Brain microvascular endothelial cell (primary cell): ENCODE data around the gene KCNG2.

ENCODE experiments used
- DNase-seq: peaks from one replicate; pipeline ENCODE4 v3.0.0-alpha.2; 2020
- H3K27ac ChIP-seq: fragments of 250-450 bp; sonication (Bioruptor Pico); 2 replicates; pipeline ENCODE4 v1.5.1; 2020; ENCODE audit warnings: mild to moderate bottlenecking, moderate library complexity
- H3K27me3 ChIP-seq: fragments of 250-450 bp; sonication (Bioruptor Pico); replicated peaks from 2 replicates; pipeline ENCODE4 v1.5.1; 2020; ENCODE audit warnings: mild to moderate bottlenecking
- H3K36me3 ChIP-seq: fragments of 250-450 bp; sonication (Bioruptor Pico); replicated peaks from 2 replicates; pipeline ENCODE4 v1.5.1; 2020; ENCODE audit warnings: mild to moderate bottlenecking
- H3K4me3 ChIP-seq: 2 replicates; pipeline ENCODE4 v1.5.1; 2011; ENCODE audit warnings: low read depth, mild to moderate bottlenecking, control low read depth, low read length, moderate library complexity
- in situ Hi-C: cut with HindIII; loops from 2 replicates; pipeline ENCODE4 v1.10.0; 2017; ENCODE audit warnings: low sequenced_read_pairs, low pct_ligation_motif_present
- TF ChIP-seq, protein P1 (sequence below): IDR thresholded peaks from 2 replicates; pipeline ENCODE4 v1.5.1; 2011; ENCODE audit warnings: low read depth, mild to moderate bottlenecking, moderate library complexity, low read length, control low read depth, inconsistent platforms; ENCODE audit errors: missing control alignments

Gene KCNG2

DNA sequence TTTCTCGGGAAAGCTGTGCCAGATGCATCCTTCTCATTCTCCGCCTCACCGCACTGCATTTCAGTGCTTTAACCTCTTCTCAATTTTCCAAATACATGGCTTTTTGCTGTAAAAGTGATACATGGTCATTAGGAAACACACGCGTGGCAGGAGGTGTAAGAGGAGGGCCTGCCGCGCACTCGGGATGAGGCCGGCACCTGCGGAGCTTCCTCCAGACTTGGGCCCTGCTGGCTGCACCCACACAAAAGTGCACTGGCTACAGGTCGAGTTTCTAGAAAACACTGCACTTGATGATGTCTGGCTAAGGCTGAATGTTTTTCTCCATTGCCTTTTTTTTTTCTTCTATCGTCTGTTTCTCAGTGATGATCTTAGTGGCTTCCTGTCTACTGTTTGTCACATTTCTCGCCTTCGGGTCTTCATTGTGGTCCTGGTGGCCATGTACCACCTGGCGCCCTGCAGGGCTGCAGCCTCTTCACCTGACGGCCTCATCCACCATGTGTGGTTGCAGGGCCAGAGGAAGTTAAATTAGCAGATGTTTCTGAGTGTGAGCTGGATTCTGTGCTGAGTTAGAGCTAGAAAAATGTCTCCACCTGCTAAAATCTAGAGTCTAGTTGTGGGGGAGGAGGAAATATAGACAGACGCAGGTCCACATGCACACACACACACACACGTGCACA is 7.6 kb downstream of the KCNG2 start:
- no peak for DNase-seq
- Histone ChIP-seq H3K36me3 (no peaks in the 10 kb centered on the region), H3K4me3 (no peak overlapping the region), H3K27me3 (no peaks in the 10 kb centered on the region), H3K27ac (no peak overlapping the region)
- TF ChIP-seq, protein P1, sequence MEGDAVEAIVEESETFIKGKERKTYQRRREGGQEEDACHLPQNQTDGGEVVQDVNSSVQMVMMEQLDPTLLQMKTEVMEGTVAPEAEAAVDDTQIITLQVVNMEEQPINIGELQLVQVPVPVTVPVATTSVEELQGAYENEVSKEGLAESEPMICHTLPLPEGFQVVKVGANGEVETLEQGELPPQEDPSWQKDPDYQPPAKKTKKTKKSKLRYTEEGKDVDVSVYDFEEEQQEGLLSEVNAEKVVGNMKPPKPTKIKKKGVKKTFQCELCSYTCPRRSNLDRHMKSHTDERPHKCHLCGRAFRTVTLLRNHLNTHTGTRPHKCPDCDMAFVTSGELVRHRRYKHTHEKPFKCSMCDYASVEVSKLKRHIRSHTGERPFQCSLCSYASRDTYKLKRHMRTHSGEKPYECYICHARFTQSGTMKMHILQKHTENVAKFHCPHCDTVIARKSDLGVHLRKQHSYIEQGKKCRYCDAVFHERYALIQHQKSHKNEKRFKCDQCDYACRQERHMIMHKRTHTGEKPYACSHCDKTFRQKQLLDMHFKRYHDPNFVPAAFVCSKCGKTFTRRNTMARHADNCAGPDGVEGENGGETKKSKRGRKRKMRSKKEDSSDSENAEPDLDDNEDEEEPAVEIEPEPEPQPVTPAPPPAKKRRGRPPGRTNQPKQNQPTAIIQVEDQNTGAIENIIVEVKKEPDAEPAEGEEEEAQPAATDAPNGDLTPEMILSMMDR: no peak
- in situ Hi-C loops: no loop called here

DNA sequence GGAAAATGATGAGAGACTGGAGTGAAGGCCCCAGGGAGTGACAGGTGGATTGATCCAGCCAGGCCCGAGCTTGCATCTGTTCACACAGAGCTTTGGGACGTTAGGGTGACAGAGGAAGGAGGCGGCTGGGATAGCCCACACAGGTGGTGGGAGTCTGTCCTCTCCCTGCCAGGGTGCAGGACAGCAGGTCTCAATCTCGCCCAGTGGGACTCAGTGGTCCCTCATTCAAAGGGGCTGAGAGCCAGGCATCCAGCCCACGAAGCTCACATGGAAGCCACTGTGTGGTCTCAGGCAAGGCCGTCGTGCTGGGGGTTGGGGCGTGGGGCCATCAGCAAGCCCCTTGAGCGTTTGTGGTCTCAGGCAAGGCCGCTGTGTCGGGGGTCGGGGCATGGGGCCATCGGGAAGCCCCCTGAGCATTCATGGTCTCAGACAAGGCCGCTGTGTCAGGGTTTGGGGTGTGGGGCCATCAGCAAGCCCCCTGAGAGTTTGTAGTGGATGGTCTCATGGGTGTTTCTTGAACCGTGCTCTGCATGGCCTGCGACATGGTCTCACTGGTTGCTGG is 8.3 kb downstream of the KCNG2 start:
- no peak for DNase-seq
- H3K27ac ChIP-seq: no peak overlapping the region
- in situ Hi-C loops: no loop called here
- H3K36me3 ChIP-seq: no peaks in the 10 kb centered on the region
- H3K27me3 ChIP-seq: no peaks in the 10 kb centered on the region
- H3K4me3 ChIP-seq: no peak overlapping the region
- TF ChIP-seq, protein P1: no peak

DNA sequence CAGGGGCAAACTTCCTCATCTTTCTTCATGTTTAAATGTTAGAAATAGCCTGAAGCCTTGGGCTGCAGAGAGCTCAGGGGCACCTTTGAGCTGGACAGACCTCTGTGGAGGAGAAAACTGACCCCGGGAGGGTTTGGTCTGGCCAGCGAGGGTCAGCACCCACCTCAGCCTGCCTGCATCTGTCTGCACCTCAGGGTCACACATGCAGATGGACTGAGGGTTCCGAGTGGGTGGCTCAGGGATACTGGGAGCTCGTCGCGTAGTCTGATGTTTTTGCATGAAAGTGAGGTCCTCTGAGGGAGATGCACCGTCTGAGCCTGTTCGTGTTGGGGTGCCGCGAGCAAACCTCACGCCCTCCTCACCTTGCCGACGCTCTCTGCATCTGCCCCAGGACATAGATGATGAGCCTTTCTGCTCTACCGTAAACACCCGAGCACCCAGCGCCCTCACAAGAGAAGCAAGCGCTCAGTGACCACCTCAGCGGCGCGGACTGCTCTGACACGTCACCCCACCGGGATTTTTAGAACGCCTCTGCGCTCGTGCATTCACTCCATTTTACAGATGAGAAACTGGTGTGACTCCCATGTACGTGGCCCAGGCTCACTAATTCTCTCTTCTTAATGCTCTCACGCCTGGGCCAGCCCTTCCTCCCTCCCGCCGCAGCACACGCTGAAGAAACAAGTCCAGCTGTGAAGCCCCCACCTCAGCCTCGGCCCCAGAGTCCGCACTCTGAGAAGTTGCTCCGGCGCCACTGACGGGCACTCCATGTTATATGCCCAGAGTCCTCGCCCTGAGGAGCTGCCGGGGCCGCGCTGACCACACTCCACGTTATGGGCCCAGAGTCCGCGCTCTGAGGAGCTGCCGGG is 9.5 kb downstream of the KCNG2 start:
- H3K27ac ChIP-seq: no peak overlapping the region
- no peak for DNase-seq
- no peak overlapping the region for H3K4me3 ChIP-seq
- H3K36me3 ChIP-seq: no peaks in the 10 kb centered on the region
- TF ChIP-seq, protein P1: no peak
- no peaks in the 10 kb centered on the region for H3K27me3 ChIP-seq
- in situ Hi-C loops: no loop called here

GRCh38 chr18:79809482-79810192 is 11.9 kb downstream of the KCNG2 start:
- H3K4me3 ChIP-seq: no peak overlapping the region
- no peaks in the 10 kb centered on the region for H3K36me3 ChIP-seq
- TF ChIP-seq, protein P1: no peak
- H3K27me3 ChIP-seq: no peaks in the 10 kb centered on the region
- H3K27ac ChIP-seq: no peak overlapping the region
- in situ Hi-C loops: no loop called here
- no peak for DNase-seq

GRCh38 chr18:79812052-79812451 is 14.3 kb downstream of the KCNG2 start:
- Histone ChIP-seq H3K27me3 (no peaks in the 10 kb centered on the region), H3K36me3 (no peaks in the 10 kb centered on the region), H3K27ac (no peak overlapping the region), H3K4me3 (no peak overlapping the region)
- DNase-seq: no peak
- in situ Hi-C loops: no loop called here
- TF ChIP-seq, protein P1: no peak
